ENCODE data around the gene RASSF1.

- no peak for TF ChIP-seq CTCF (conservative IDR thresholded peaks at IDR 0.05)
- no peak for TF ChIP-seq EZH2 (IDR thresholded peaks at IDR 0.05; ENCODE audit: low read depth)
Measured at GRCh38 chr3:50293079-50293801, 47.4 kb downstream of the RASSF1 start.

Measured in PC-9 (cell line).